Keratinocyte (primary cell): ENCODE measurements around the gene FAM177B. TPM values are rescaled to one million over a fixed set of nuclear protein-coding genes. Genes with fewer than 3 reads are reported as not detected.

Experiments
- DNase-seq: peaks from one replicate; pipeline ENCODE4 v3.0.0-alpha.2; 2011; ENCODE audit warnings: low read depth, missing footprints, low spot score
- FAIRE-seq: peaks from 2 replicates; lab custom pipeline; 2011; peaks lifted over from hg19 to GRCh38; lab: Jason Lieb, UNC
- H2AFZ ChIP-seq: 2 replicates; pipeline ENCODE4 v1.6.0; 2012; ENCODE audit warnings: low read length, control low read depth, inconsistent platforms; ENCODE audit not compliant: control insufficient read depth
- H3K27ac ChIP-seq: 2 replicates; pipeline ENCODE4 v1.5.1; 2011; ENCODE audit warnings: low read length; ENCODE audit not compliant: control insufficient read depth, insufficient read depth
- H3K27me3 ChIP-seq: 3 replicates; pipeline ENCODE4 v1.6.0; 2011; ENCODE audit warnings: low read length; ENCODE audit not compliant: control insufficient read depth, insufficient read depth; ENCODE audit errors: extremely low read depth
- H3K36me3 ChIP-seq, 2 experiments: 2 replicates in 1 of 2; 3 replicates in 1 of 2; pipeline ENCODE4 v1.5.1; 2011; ENCODE audit warnings: low read length in 2 of 2, mild to moderate bottlenecking in 1 of 2; ENCODE audit not compliant: control insufficient read depth in 2 of 2, insufficient read depth in 2 of 2; ENCODE audit errors: extremely low read depth in 1 of 2
- H3K4me1 ChIP-seq: 3 replicates; pipeline ENCODE4 v1.5.1; 2011; ENCODE audit warnings: low read length; ENCODE audit not compliant: control insufficient read depth, insufficient read depth; ENCODE audit errors: extremely low read depth
- H3K4me2 ChIP-seq: 3 replicates; pipeline ENCODE4 v1.6.0; 2011; ENCODE audit warnings: low read depth, low read length; ENCODE audit not compliant: control insufficient read depth, insufficient read depth; ENCODE audit errors: extremely low read depth
- H3K4me3 ChIP-seq, 3 experiments: fragments of 200-600 bp in 1 of 3; sonication (generic) in 1 of 3; 2 replicates in 2 of 3; 3 replicates in 1 of 3; pipeline ENCODE4 v1.5.1; 2011 to 2016; ENCODE audit warnings: low read length in 3 of 3, mild to moderate bottlenecking in 3 of 3, control low read depth in 2 of 3, inconsistent platforms in 1 of 3, low read depth in 1 of 3, mixed read lengths in 1 of 3, mixed run types in 1 of 3, moderate library complexity in 1 of 3; ENCODE audit not compliant: control insufficient read depth in 2 of 3, insufficient read depth in 2 of 3; ENCODE audit errors: extremely low read depth in 1 of 3
- H3K79me2 ChIP-seq: 2 replicates; pipeline ENCODE4 v1.6.0; 2012; ENCODE audit warnings: low read length; ENCODE audit not compliant: control insufficient read depth, insufficient read depth
- H3K9ac ChIP-seq: 3 replicates; pipeline ENCODE4 v1.6.0; 2011; ENCODE audit warnings: low read length; ENCODE audit not compliant: control insufficient read depth, insufficient read depth; ENCODE audit errors: extremely low read depth
- H3K9me1 ChIP-seq: 3 replicates; pipeline ENCODE4 v1.6.0; 2011; ENCODE audit warnings: low read length; ENCODE audit not compliant: control insufficient read depth, insufficient read depth; ENCODE audit errors: extremely low read depth
- H3K9me3 ChIP-seq: 2 replicates; pipeline ENCODE4 v1.5.1; 2012; ENCODE audit warnings: low read depth, low read length; ENCODE audit not compliant: control insufficient read depth
- H4K20me1 ChIP-seq: 3 replicates; pipeline ENCODE4 v1.6.0; 2011; ENCODE audit warnings: low read length; ENCODE audit not compliant: control insufficient read depth, insufficient read depth; ENCODE audit errors: extremely low read depth
- CTCF ChIP-seq, 3 experiments: IDR thresholded peaks in 1 of 3; conservative IDR thresholded peaks in 1 of 3; optimal IDR thresholded peaks in 1 of 3; 2 replicates in 2 of 3; 3 replicates in 1 of 3; pipeline versions ENCODE3 to v1.5.1; 2011; ENCODE audit warnings: low read length in 3 of 3, mild to moderate bottlenecking in 3 of 3, moderate library complexity in 2 of 3, control low read depth in 1 of 3, inconsistent platforms in 1 of 3; ENCODE audit not compliant: insufficient read depth in 2 of 3; ENCODE audit errors: extremely low read depth in 1 of 3
- EZH2 ChIP-seq: IDR thresholded peaks from one replicate; pipeline ENCODE4 v1.6.1; 2012; ENCODE audit warnings: inconsistent platforms, mild to moderate bottlenecking, low read length, moderate library complexity
- dilution Hi-C: fragments of 300-500 bp; cut with MboI; formaldehyde crosslinking; loops from one replicate; pipeline ENCODE4 v1.7.0; 2020; ENCODE audit warnings: low sequenced_read_pairs; ENCODE audit not compliant: extremely low pct_ligation_motif_present
- polyA plus RNA-seq, 5 experiments: library from polyadenylated mRNA; depleted of rRNA in 3 of 5; stranded (reverse) in 3 of 5; stranded (forward) in 1 of 5; unstranded in 1 of 5; fragments of >200 nt; gene quantifications; 1 replicate in 1 of 5; 2 replicates in 3 of 5; 3 replicates in 1 of 5; pipeline versions ENCODE4 v1.2.1 to v1.2.3, GENCODE V29; 2011 to 2012; ENCODE audit warnings: missing spikeins in 2 of 5, low read depth in 1 of 5, low replicate concordance in 1 of 5

FAM177B gene
- polyA plus RNA-seq, 1 donor (not counting 4 experiments of a cell fraction or from before 2014, with no cell fraction given): not detected

GRCh38 chr1:222786121-222786520 lies 49.1 kb downstream of the FAM177B start:
- Histone ChIP-seq H4K20me1 (no peaks in the 10 kb centered on the region), H3K4me3 (no peak overlapping the region), H3K36me3 (no peaks in the 10 kb centered on the region), H2AFZ (no peak overlapping the region), H3K4me1 (peaks cover 6% of the 10 kb centered on the region), H3K4me2 (no peak overlapping the region), H3K9me1 (no peaks in the 10 kb centered on the region), H3K9me3 (no peaks in the 10 kb centered on the region), H3K9ac (no peak overlapping the region), H3K79me2 (no peaks in the 10 kb centered on the region), H3K27ac (no peak overlapping the region), H3K27me3 (peaks cover 5% of the 10 kb centered on the region)
- DNase-seq (no peak), FAIRE-seq (no peak)
- dilution Hi-C loops: loop anchor here (25.0 kb wide), 1 partner anchor 301 kb away; no protein-coding TSS in a partner anchor
- TF ChIP-seq EZH2 (no peak), CTCF (optimal IDR thresholded peaks at IDR 0.05 in 1 of 3, IDR thresholded peaks at IDR 0.05 in 1 of 3, conservative IDR thresholded peaks at IDR 0.05 in 1 of 3; ENCODE audit: extremely low read depth in 1 of 3, insufficient read depth in 2 of 3, low read length in 3 of 3) (no peak)

GRCh38 chr1:222787729-222788128 lies 50.7 kb downstream of the FAM177B start:
- H3K4me3 ChIP-seq: no peak overlapping the region
- no peaks in the 10 kb centered on the region for H3K9me3 ChIP-seq
- H3K27me3 ChIP-seq: peaks cover 5% of the 10 kb centered on the region
- no peaks in the 10 kb centered on the region for H3K9me1 ChIP-seq
- no peak overlapping the region for H3K9ac ChIP-seq
- H3K4me1 ChIP-seq: peaks cover 6% of the 10 kb centered on the region
- no peak overlapping the region for H3K4me2 ChIP-seq
- H3K79me2 ChIP-seq: no peaks in the 10 kb centered on the region
- TF ChIP-seq CTCF (optimal IDR thresholded peaks at IDR 0.05 in 1 of 3, IDR thresholded peaks at IDR 0.05 in 1 of 3, conservative IDR thresholded peaks at IDR 0.05 in 1 of 3; ENCODE audit: extremely low read depth in 1 of 3, insufficient read depth in 2 of 3, low read length in 3 of 3) (no peak), EZH2 (no peak)
- no peak overlapping the region for H3K27ac ChIP-seq
- FAIRE-seq (no peak), DNase-seq (no peak)
- no peak overlapping the region for H2AFZ ChIP-seq
- no peaks in the 10 kb centered on the region for H4K20me1 ChIP-seq
- H3K36me3 ChIP-seq: no peaks in the 10 kb centered on the region
- dilution Hi-C loops: loop anchor here (25.0 kb wide), 1 partner anchor 300 kb away; no protein-coding TSS in a partner anchor
